ENCODE data around the gene HOXB8. TPM values are rescaled to one million over a fixed set of nuclear protein-coding genes. Genes with fewer than 3 reads are reported as not detected.

HOXB8 gene
- total and polyA plus RNA-seq, 2 donors (not counting 1 experiment from before 2014, with no cell fraction given): 0.33 to 2.0 TPM

- no peak overlapping the region for H2AFZ ChIP-seq (ENCODE audit: low read length)
- peaks cover 4% of the 10 kb centered on the region for H3K36me3 ChIP-seq (ENCODE audit: control insufficient read depth, insufficient read depth, low read length)
- TF ChIP-seq EZH2 (IDR thresholded peaks at IDR 0.05; ENCODE audit: low read length, missing control alignments): no peak
- peak in 1 of 2 donors; percentile 3 for TF ChIP-seq CTCF (conservative IDR thresholded peaks at IDR 0.05 in 1 of 2, IDR thresholded peaks at IDR 0.05 in 1 of 2; ENCODE audit: low read depth in 1 of 2, low read length in 2 of 2)
- H3K27me3 ChIP-seq (ENCODE audit: control insufficient read depth, insufficient read depth, low read length): no peaks in the 10 kb centered on the region
- no peaks in the 10 kb centered on the region for H3K9me3 ChIP-seq (ENCODE audit: control insufficient read depth, insufficient read depth, low read depth, low read length)
- peak in 1 of 2 donors; percentile 47 for DNase-seq (ENCODE audit: low read depth in 2 of 2)
- H3K4me1 ChIP-seq (ENCODE audit: control insufficient read depth, extremely low read depth, insufficient read depth, low read length): peaks cover 4% of the 10 kb centered on the region
- H4K20me1 ChIP-seq (ENCODE audit: control insufficient read depth, extremely low read depth, insufficient read depth, low read length): no peaks in the 10 kb centered on the region
- peak overlapping the region; percentile 95 for H3K4me2 ChIP-seq (ENCODE audit: extremely low read depth, insufficient read depth, low read length)
- H3K9ac ChIP-seq (ENCODE audit: insufficient read depth, low read length): peak overlapping the region; percentile 83
- peak overlapping the region; percentile 92 for H3K27ac ChIP-seq (ENCODE audit: insufficient read depth, low read length)
- H3K4me3 ChIP-seq (replicated peaks in 1 of 4; ENCODE audit: control extremely low read depth in 1 of 4, insufficient read depth in 1 of 4, low read depth in 3 of 4, low read length in 4 of 4): peak overlapping the region; percentile 83 to 93 (median 88)
- H3K79me2 ChIP-seq (ENCODE audit: control insufficient read depth, insufficient read depth, low read length): peaks cover 97% of the 10 kb centered on the region
Measured at GRCh38 chr17:48596000-48596734, 18.9 kb downstream of the HOXB8 start.

GRCh38 chr17:48595278-48595999 is 19.7 kb downstream of the HOXB8 start:
- Histone ChIP-seq H3K4me2 (ENCODE audit: extremely low read depth, insufficient read depth, low read length) (peak overlapping the region; percentile 95), H3K27ac (ENCODE audit: insufficient read depth, low read length) (peak overlapping the region; percentile 92), H3K9ac (ENCODE audit: insufficient read depth, low read length) (peak overlapping the region; percentile 83), H4K20me1 (ENCODE audit: control insufficient read depth, extremely low read depth, insufficient read depth, low read length) (no peaks in the 10 kb centered on the region), H3K36me3 (ENCODE audit: control insufficient read depth, insufficient read depth, low read length) (peaks cover 4% of the 10 kb centered on the region), H3K4me3 (replicated peaks in 1 of 4; ENCODE audit: control extremely low read depth in 1 of 4, insufficient read depth in 1 of 4, low read depth in 3 of 4, low read length in 4 of 4) (peak overlapping the region; percentile 83 to 93 (median 88)), H3K79me2 (ENCODE audit: control insufficient read depth, insufficient read depth, low read length) (peaks cover 97% of the 10 kb centered on the region), H2AFZ (ENCODE audit: low read length) (no peak overlapping the region), H3K9me3 (ENCODE audit: control insufficient read depth, insufficient read depth, low read depth, low read length) (no peaks in the 10 kb centered on the region), H3K27me3 (ENCODE audit: control insufficient read depth, insufficient read depth, low read length) (no peaks in the 10 kb centered on the region), H3K4me1 (ENCODE audit: control insufficient read depth, extremely low read depth, insufficient read depth, low read length) (peaks cover 4% of the 10 kb centered on the region)
- no peak for TF ChIP-seq CTCF (conservative IDR thresholded peaks at IDR 0.05 in 1 of 2, IDR thresholded peaks at IDR 0.05 in 1 of 2; ENCODE audit: low read depth in 1 of 2, low read length in 2 of 2)
- TF ChIP-seq EZH2 (IDR thresholded peaks at IDR 0.05; ENCODE audit: low read length, missing control alignments): no peak
- peak in 1 of 2 donors; percentile 41 for DNase-seq (ENCODE audit: low read depth in 2 of 2)

- TF ChIP-seq CTCF (conservative IDR thresholded peaks at IDR 0.05 in 1 of 2, IDR thresholded peaks at IDR 0.05 in 1 of 2; ENCODE audit: low read depth in 1 of 2, low read length in 2 of 2) (no peak), EZH2 (IDR thresholded peaks at IDR 0.05; ENCODE audit: low read length, missing control alignments) (no peak)
- Histone ChIP-seq H3K4me1 (ENCODE audit: control insufficient read depth, extremely low read depth, insufficient read depth, low read length) (peaks cover 4% of the 10 kb centered on the region), H3K79me2 (ENCODE audit: control insufficient read depth, insufficient read depth, low read length) (peaks cover 97% of the 10 kb centered on the region), H4K20me1 (ENCODE audit: control insufficient read depth, extremely low read depth, insufficient read depth, low read length) (no peaks in the 10 kb centered on the region), H3K4me3 (replicated peaks in 1 of 4; ENCODE audit: control extremely low read depth in 1 of 4, insufficient read depth in 1 of 4, low read depth in 3 of 4, low read length in 4 of 4) (peak overlapping the region; percentile 83 to 93 (median 88)), H3K27me3 (ENCODE audit: control insufficient read depth, insufficient read depth, low read length) (no peaks in the 10 kb centered on the region), H3K9me3 (ENCODE audit: control insufficient read depth, insufficient read depth, low read depth, low read length) (no peaks in the 10 kb centered on the region), H3K9ac (ENCODE audit: insufficient read depth, low read length) (peak overlapping the region; percentile 38), H3K4me2 (ENCODE audit: extremely low read depth, insufficient read depth, low read length) (peak overlapping the region; percentile 95), H3K36me3 (ENCODE audit: control insufficient read depth, insufficient read depth, low read length) (peaks cover 4% of the 10 kb centered on the region), H2AFZ (ENCODE audit: low read length) (no peak overlapping the region), H3K27ac (ENCODE audit: insufficient read depth, low read length) (peak overlapping the region; percentile 92)
- peak in 1 of 2 donors; percentile 69 for DNase-seq (ENCODE audit: low read depth in 2 of 2)
Measured at GRCh38 chr17:48594538-48595277, 20.4 kb downstream of the HOXB8 start.

All from fibroblast of lung (primary cell).